Smooth muscle cell (in vitro differentiated cells): ENCODE results near the gene PRR33. TPM values are rescaled to one million over a fixed set of nuclear protein-coding genes. Genes with fewer than 3 reads are reported as not detected.

ENCODE experiments used
- DNase-seq: peaks from one replicate; lab custom pipeline; 2025; ENCODE audit not compliant: unreplicated experiment; lab: John Stamatoyannopoulos, UW
- H2AFZ ChIP-seq: fragments of 200-600 bp; sonication (generic); 2 replicates; pipeline ENCODE4 v1.6.0; 2016; ENCODE audit warnings: antibody characterized with exemption, low read depth, mild to moderate bottlenecking
- H3F3A ChIP-seq: fragments of 200-600 bp; sonication (generic); 2 replicates; pipeline ENCODE4 v1.6.0; 2017; ENCODE audit warnings: antibody characterized with exemption, low read depth
- H3K27ac ChIP-seq: fragments of 200-600 bp; sonication (generic); 2 replicates; pipeline ENCODE4 v1.5.1; 2016; ENCODE audit warnings: low read depth, mild to moderate bottlenecking
- H3K27me3 ChIP-seq: fragments of 200-600 bp; sonication (generic); 2 replicates; pipeline ENCODE4 v1.6.1; 2016; ENCODE audit warnings: low read depth, mild to moderate bottlenecking
- H3K36me3 ChIP-seq: fragments of 200-600 bp; sonication (generic); 2 replicates; pipeline ENCODE4 v1.5.1; 2016; ENCODE audit warnings: low read depth
- H3K4me1 ChIP-seq: fragments of 200-600 bp; sonication (generic); 2 replicates; pipeline ENCODE4 v1.5.1; 2016; ENCODE audit warnings: low read depth
- H3K4me2 ChIP-seq: fragments of 200-600 bp; sonication (generic); 2 replicates; pipeline ENCODE4 v1.6.0; 2016; ENCODE audit warnings: mild to moderate bottlenecking
- H3K4me3 ChIP-seq: fragments of 200-600 bp; sonication (generic); 2 replicates; pipeline ENCODE4 v1.5.1; 2016; ENCODE audit warnings: mild to moderate bottlenecking
- H3K79me2 ChIP-seq: fragments of 200-600 bp; sonication (generic); 2 replicates; pipeline ENCODE4 v1.6.0; 2016; ENCODE audit warnings: low read depth, mild to moderate bottlenecking
- H3K9ac ChIP-seq: fragments of 200-600 bp; sonication (generic); 2 replicates; pipeline ENCODE4 v1.6.0; 2016; ENCODE audit warnings: low read depth
- H3K9me3 ChIP-seq: fragments of 200-600 bp; sonication (generic); replicated peaks from 2 replicates; pipeline ENCODE4 v1.5.1; 2016; ENCODE audit warnings: low read depth
- H4K20me1 ChIP-seq: fragments of 200-600 bp; sonication (generic); 2 replicates; pipeline ENCODE4 v1.6.0; 2016; ENCODE audit warnings: low read depth
- WGBS: methylation state at CpG from one replicate; pipeline ENCODE4 v1.1.7; 2016; ENCODE audit warnings: low lambda C conversion rate; 5-methylcytosine and 5-hydroxymethylcytosine counted together
- polyA plus RNA-seq: library from polyadenylated mRNA; unstranded; fragments of >200 nt; fragmentation: Nextera tagmentation; extraction: Ambion mirVana; gene quantifications from 2 replicates; pipeline ENCODE4 v1.2.1, GENCODE V29; 2016
- total RNA-seq: library from RNA; depleted of rRNA; stranded (reverse); fragments of >200 nt; gene quantifications from 2 replicates; pipeline ENCODE4 v1.2.3, GENCODE V29; 2014
- TF ChIP-seq, protein P1 (sequence below): fragments of 200-600 bp; sonication (generic); IDR thresholded peaks from 2 replicates; pipeline ENCODE4 v1.5.1; 2017; ENCODE audit warnings: borderline replicate concordance, mild to moderate bottlenecking, antibody characterized with exemption; ENCODE audit not compliant: insufficient read depth, poor library complexity, severe bottlenecking

PRR33 gene
- total and polyA plus RNA-seq, 2 experiments from 2014 or later = not detected

DNA sequence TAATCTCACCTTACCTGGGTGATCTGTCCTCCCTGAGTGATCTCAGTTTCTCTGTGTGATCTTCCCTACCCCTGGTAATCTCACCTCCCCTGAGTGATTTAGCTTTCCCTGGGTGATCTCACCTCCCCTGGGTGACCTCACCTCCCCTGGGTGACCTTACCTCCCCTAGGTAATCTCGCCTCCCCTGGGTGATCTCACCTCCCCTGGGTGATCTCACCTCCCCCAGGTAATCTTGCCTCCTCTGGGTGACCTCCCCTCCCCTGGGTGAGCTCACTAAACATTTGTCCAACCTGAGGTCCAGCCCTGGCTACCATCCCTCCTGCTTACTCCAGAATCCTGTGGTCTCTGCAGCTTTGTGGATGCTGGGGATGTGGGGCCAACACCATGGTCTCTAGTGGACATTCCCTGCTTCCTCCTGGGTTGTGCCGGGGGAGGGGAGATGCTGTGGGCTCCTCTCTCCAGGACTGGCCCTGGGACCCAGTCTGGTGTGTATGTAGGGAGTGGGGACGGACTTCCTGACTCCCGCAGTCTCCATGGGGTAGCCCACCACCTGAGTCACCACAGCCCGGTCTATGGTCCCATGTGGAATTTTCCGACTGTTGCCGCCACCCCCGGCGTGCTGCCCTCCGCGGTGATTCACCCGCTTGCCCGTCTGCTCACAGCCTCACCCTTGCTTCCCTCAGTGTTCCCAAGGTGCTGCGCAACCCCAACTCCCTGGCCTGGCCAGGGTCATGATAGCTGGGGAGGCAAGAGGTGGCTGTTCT lies 28.9 kb downstream of the PRR33 start:
- H3K79me2 ChIP-seq = no peaks in the 10 kb centered on the region
- H3K9ac ChIP-seq = peak overlapping the region; percentile 18
- H3K27ac ChIP-seq = peak overlapping the region; percentile 73
- no peak for DNase-seq
- no peak overlapping the region for H3K4me3 ChIP-seq
- H3K27me3 ChIP-seq = no peaks in the 10 kb centered on the region
- H3K36me3 ChIP-seq = no peaks in the 10 kb centered on the region
- H3K4me2 ChIP-seq = peak overlapping the region; percentile 57
- H3K4me1 ChIP-seq = peaks cover 10% of the 10 kb centered on the region
- no peak overlapping the region for H2AFZ ChIP-seq
- TF ChIP-seq, protein P1, sequence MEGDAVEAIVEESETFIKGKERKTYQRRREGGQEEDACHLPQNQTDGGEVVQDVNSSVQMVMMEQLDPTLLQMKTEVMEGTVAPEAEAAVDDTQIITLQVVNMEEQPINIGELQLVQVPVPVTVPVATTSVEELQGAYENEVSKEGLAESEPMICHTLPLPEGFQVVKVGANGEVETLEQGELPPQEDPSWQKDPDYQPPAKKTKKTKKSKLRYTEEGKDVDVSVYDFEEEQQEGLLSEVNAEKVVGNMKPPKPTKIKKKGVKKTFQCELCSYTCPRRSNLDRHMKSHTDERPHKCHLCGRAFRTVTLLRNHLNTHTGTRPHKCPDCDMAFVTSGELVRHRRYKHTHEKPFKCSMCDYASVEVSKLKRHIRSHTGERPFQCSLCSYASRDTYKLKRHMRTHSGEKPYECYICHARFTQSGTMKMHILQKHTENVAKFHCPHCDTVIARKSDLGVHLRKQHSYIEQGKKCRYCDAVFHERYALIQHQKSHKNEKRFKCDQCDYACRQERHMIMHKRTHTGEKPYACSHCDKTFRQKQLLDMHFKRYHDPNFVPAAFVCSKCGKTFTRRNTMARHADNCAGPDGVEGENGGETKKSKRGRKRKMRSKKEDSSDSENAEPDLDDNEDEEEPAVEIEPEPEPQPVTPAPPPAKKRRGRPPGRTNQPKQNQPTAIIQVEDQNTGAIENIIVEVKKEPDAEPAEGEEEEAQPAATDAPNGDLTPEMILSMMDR = no peak
- WGBS = 52% methylated on average over 14 of the region's 14 CpGs
- H3F3A ChIP-seq = no peaks in the 10 kb centered on the region
- H3K9me3 ChIP-seq = no peaks in the 10 kb centered on the region
- H4K20me1 ChIP-seq = no peaks in the 10 kb centered on the region

DNA sequence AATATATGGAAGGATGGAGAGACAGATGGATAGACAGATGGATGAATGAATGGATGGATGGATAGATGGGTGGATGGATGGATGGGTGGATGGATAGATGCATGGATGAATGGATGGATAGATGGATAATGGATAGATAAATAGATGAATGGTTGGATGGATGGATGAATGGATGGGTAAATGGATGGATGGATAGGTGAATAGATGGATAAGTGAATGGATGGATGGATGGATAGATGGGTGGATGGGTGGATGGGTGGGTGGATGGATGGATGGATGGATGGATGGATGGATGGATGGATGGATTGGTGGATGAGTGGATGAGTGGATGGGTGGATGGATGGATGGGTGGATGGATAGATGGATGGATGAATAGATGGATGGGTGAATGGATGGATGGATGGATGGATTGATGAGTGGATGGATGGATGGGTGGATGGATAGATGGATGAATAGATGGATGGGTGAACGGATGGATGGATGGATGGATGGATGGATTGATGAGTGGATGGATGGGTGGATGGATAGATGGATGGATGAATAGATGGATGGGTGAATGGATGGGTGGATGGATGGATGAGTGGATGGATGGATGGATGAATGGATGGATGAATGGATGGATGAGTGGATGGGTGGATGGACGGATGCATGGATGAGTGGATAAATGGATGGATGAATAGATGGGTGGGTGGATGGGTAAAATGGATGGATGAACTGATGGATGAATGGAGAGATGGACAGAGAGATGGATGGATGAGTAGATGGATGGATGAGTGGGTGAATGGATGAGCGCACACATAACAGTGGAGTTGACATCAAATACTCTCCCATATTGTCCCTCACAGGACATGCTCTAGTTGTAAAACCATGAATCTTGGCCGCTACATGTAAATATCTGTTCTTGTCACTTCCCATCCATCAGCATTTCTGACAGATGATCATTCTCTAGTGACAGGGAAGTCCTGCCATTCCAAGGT lies 30.0 kb downstream of the PRR33 start:
- Histone ChIP-seq H3K79me2 (no peaks in the 10 kb centered on the region), H3K36me3 (no peaks in the 10 kb centered on the region), H3K4me3 (no peak overlapping the region), H3K4me2 (no peak overlapping the region), H3K9me3 (no peaks in the 10 kb centered on the region), H2AFZ (no peak overlapping the region), H3K4me1 (peaks cover 10% of the 10 kb centered on the region), H3K27me3 (no peaks in the 10 kb centered on the region), H3F3A (no peaks in the 10 kb centered on the region), H3K9ac (no peak overlapping the region), H4K20me1 (no peaks in the 10 kb centered on the region), H3K27ac (no peak overlapping the region)
- DNase-seq = no peak
- WGBS = 88% methylated on average over 4 of the region's 4 CpGs
- TF ChIP-seq, protein P1 = no peak

DNA sequence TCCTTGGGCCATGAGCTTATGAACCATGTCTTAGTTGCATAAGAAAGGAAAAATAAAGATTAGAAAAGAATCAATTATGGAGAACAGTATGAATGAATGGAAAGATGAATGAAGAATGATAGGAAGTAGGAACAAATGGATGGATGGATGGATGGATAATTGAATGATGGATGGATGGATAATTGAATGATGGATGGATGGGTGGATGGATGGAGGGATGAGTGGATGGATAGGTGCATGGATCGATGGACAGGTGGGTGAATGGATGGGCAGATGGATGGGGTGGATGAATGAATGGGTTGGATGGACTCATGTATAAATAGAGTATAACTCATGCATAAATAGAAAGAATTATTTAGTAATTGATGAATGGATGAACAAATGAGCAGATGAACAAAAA lies 31.6 kb downstream of the PRR33 start:
- TF ChIP-seq, protein P1 = no peak
- Histone ChIP-seq H3K27ac (no peak overlapping the region), H3K4me3 (no peak overlapping the region), H2AFZ (no peak overlapping the region), H3K9me3 (no peaks in the 10 kb centered on the region), H3F3A (no peaks in the 10 kb centered on the region), H3K27me3 (no peaks in the 10 kb centered on the region), H3K4me2 (no peak overlapping the region), H3K9ac (no peak overlapping the region), H3K36me3 (no peaks in the 10 kb centered on the region), H3K4me1 (peaks cover 10% of the 10 kb centered on the region), H4K20me1 (no peaks in the 10 kb centered on the region), H3K79me2 (no peaks in the 10 kb centered on the region)
- 89% methylated on average over 1 of the region's 1 CpG for WGBS
- DNase-seq = no peak
